HepG2 (cell line): ENCODE data around the gene TMEM219. TPM values are rescaled to one million over a fixed set of nuclear protein-coding genes. Genes with fewer than 3 reads are reported as not detected.

Source experiments
- ARID5B ChIP-seq: IDR thresholded peaks from 2 replicates; pipeline ENCODE4 v1.4.0; 2020; ENCODE audit warnings: mild to moderate bottlenecking, missing genetic modification reagents
- ARNTL ChIP-seq: sonication (generic); formaldehyde crosslinking; IDR thresholded peaks from 2 replicates; pipeline ENCODE4 v1.4.0; 2020; ENCODE audit warnings: mild to moderate bottlenecking, missing genetic modification reagents
- MEIS1 ChIP-seq: sonication (generic); formaldehyde crosslinking; IDR thresholded peaks from 2 replicates; pipeline ENCODE4 v1.9.0; 2021; ENCODE audit warnings: mild to moderate bottlenecking, missing genetic modification reagents, moderate library complexity, borderline replicate concordance
- MIER3 ChIP-seq: IDR thresholded peaks from 2 replicates; pipeline ENCODE4 v1.6.1; 2016; ENCODE audit warnings: missing compliant biosample characterization, borderline replicate concordance
- NFAT5 ChIP-seq: sonication (generic); formaldehyde crosslinking; IDR thresholded peaks from 2 replicates; pipeline ENCODE4 v1.4.0; 2020; ENCODE audit warnings: missing genetic modification reagents
- ZC3H13 ChIP-seq: sonication (generic); formaldehyde crosslinking; IDR thresholded peaks from 2 replicates; pipeline ENCODE4 v1.8.1; 2023; ENCODE audit warnings: mild to moderate bottlenecking, missing genetic modification reagents, moderate library complexity
- ZGPAT ChIP-seq: IDR thresholded peaks from 2 replicates; pipeline ENCODE4 v1.6.1; 2016; ENCODE audit warnings: mild to moderate bottlenecking
- polyA plus RNA-seq, 8 experiments: library from polyadenylated mRNA; depleted of rRNA in 3 of 8; stranded (reverse) in 7 of 8; unstranded in 1 of 8; fragments of >200 nt; fragmentation: Illumina TruSeq in 4 of 8; extraction: Trizol in 4 of 8; gene quantifications; 2 replicates each; pipeline versions ENCODE4 v1.2.1 to v1.2.3, GENCODE V29; 2011 to 2016; ENCODE audit warnings: low read depth in 4 of 8, missing spikeins in 1 of 8, mixed read lengths in 1 of 8; ENCODE audit not compliant: insufficient read depth in 1 of 8
- total RNA-seq, 5 experiments: library from RNA; depleted of rRNA; stranded (reverse); fragments of >200 nt; fragmentation: Illumina TruSeq; extraction: Trizol; gene quantifications; 2 replicates each; pipeline ENCODE4 v1.2.3, GENCODE V29; 2016; ENCODE audit warnings: low read depth in 1 of 5
- TF ChIP-seq, protein P1 (sequence below): sonication (generic); formaldehyde crosslinking; IDR thresholded peaks from 2 replicates; pipeline ENCODE4 v1.5.0; 2020; ENCODE audit warnings: mild to moderate bottlenecking, missing genetic modification reagents, borderline replicate concordance

Gene TMEM219
- total and polyA plus RNA-seq, 2 of the 13 experiments (the other 11 are each of a cell fraction or from before 2014, with no cell fraction given), result 105 to 115 TPM

- TF ChIP-seq NFAT5 (CRISPR knock-in tag), result no peak
- 0 out of 2 replicates have a peak, but pooled peaks have one; percentile 45 for TF ChIP-seq ARNTL (CRISPR knock-in tag)
- TF ChIP-seq, protein P1, sequence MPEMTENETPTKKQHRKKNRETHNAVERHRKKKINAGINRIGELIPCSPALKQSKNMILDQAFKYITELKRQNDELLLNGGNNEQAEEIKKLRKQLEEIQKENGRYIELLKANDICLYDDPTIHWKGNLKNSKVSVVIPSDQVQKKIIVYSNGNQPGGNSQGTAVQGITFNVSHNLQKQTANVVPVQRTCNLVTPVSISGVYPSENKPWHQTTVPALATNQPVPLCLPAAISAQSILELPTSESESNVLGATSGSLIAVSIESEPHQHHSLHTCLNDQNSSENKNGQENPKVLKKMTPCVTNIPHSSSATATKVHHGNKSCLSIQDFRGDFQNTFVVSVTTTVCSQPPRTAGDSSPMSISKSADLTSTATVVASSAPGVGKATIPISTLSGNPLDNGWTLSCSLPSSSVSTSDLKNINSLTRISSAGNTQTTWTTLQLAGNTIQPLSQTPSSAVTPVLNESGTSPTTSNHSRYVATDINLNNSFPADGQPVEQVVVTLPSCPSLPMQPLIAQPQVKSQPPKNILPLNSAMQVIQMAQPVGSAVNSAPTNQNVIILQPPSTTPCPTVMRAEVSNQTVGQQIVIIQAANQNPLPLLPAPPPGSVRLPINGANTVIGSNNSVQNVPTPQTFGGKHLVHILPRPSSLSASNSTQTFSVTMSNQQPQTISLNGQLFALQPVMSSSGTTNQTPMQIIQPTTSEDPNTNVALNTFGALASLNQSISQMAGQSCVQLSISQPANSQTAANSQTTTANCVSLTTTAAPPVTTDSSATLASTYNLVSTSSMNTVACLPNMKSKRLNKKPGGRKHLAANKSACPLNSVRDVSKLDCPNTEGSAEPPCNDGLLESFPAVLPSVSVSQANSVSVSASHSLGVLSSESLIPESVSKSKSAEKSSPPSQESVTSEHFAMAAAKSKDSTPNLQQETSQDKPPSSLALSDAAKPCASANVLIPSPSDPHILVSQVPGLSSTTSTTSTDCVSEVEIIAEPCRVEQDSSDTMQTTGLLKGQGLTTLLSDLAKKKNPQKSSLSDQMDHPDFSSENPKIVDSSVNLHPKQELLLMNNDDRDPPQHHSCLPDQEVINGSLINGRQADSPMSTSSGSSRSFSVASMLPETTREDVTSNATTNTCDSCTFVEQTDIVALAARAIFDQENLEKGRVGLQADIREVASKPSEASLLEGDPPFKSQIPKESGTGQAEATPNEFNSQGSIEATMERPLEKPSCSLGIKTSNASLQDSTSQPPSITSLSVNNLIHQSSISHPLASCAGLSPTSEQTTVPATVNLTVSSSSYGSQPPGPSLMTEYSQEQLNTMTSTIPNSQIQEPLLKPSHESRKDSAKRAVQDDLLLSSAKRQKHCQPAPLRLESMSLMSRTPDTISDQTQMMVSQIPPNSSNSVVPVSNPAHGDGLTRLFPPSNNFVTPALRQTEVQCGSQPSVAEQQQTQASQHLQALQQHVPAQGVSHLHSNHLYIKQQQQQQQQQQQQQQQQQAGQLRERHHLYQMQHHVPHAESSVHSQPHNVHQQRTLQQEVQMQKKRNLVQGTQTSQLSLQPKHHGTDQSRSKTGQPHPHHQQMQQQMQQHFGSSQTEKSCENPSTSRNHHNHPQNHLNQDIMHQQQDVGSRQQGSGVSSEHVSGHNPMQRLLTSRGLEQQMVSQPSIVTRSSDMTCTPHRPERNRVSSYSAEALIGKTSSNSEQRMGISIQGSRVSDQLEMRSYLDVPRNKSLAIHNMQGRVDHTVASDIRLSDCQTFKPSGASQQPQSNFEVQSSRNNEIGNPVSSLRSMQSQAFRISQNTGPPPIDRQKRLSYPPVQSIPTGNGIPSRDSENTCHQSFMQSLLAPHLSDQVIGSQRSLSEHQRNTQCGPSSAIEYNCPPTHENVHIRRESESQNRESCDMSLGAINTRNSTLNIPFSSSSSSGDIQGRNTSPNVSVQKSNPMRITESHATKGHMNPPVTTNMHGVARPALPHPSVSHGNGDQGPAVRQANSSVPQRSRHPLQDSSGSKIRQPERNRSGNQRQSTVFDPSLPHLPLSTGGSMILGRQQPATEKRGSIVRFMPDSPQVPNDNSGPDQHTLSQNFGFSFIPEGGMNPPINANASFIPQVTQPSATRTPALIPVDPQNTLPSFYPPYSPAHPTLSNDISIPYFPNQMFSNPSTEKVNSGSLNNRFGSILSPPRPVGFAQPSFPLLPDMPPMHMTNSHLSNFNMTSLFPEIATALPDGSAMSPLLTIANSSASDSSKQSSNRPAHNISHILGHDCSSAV, result no peak
- TF ChIP-seq ZGPAT (CRISPR knock-in tag), result no peak
- 0 out of 2 replicates have a peak, but pooled peaks have one; percentile 26 for TF ChIP-seq MIER3 (CRISPR knock-in tag)
- TF ChIP-seq ZC3H13 (CRISPR knock-in tag), result no peak
- 0 out of 2 replicates have a peak, but pooled peaks have one; percentile 40 for TF ChIP-seq MEIS1 (CRISPR knock-in tag)
- peak; percentile 43; the same call in 1 of the 2 replicates for TF ChIP-seq ARID5B (CRISPR knock-in tag)
Observed at GRCh38 chr16:30016555-30017276, 54.8 kb downstream of the TMEM219 start (continued).
